Smooth muscle cell (in vitro differentiated cells): ENCODE data around the gene CXADR. TPM values are rescaled to one million over a fixed set of nuclear protein-coding genes. Genes with fewer than 3 reads are reported as not detected.

Source experiments
- DNase-seq: peaks from one replicate; lab custom pipeline; 2025; ENCODE audit not compliant: unreplicated experiment; lab: John Stamatoyannopoulos, UW
- H2AFZ ChIP-seq: fragments of 200-600 bp; sonication (generic); 2 replicates; pipeline ENCODE4 v1.6.0; 2016; ENCODE audit warnings: antibody characterized with exemption, low read depth, mild to moderate bottlenecking
- H3F3A ChIP-seq: fragments of 200-600 bp; sonication (generic); 2 replicates; pipeline ENCODE4 v1.6.0; 2017; ENCODE audit warnings: antibody characterized with exemption, low read depth
- H3K27ac ChIP-seq: fragments of 200-600 bp; sonication (generic); 2 replicates; pipeline ENCODE4 v1.5.1; 2016; ENCODE audit warnings: low read depth, mild to moderate bottlenecking
- H3K27me3 ChIP-seq: fragments of 200-600 bp; sonication (generic); 2 replicates; pipeline ENCODE4 v1.6.1; 2016; ENCODE audit warnings: low read depth, mild to moderate bottlenecking
- H3K36me3 ChIP-seq: fragments of 200-600 bp; sonication (generic); 2 replicates; pipeline ENCODE4 v1.5.1; 2016; ENCODE audit warnings: low read depth
- H3K4me1 ChIP-seq: fragments of 200-600 bp; sonication (generic); 2 replicates; pipeline ENCODE4 v1.5.1; 2016; ENCODE audit warnings: low read depth
- H3K4me2 ChIP-seq: fragments of 200-600 bp; sonication (generic); 2 replicates; pipeline ENCODE4 v1.6.0; 2016; ENCODE audit warnings: mild to moderate bottlenecking
- H3K4me3 ChIP-seq: fragments of 200-600 bp; sonication (generic); 2 replicates; pipeline ENCODE4 v1.5.1; 2016; ENCODE audit warnings: mild to moderate bottlenecking
- H3K79me2 ChIP-seq: fragments of 200-600 bp; sonication (generic); 2 replicates; pipeline ENCODE4 v1.6.0; 2016; ENCODE audit warnings: low read depth, mild to moderate bottlenecking
- H3K9ac ChIP-seq: fragments of 200-600 bp; sonication (generic); 2 replicates; pipeline ENCODE4 v1.6.0; 2016; ENCODE audit warnings: low read depth
- H3K9me3 ChIP-seq: fragments of 200-600 bp; sonication (generic); replicated peaks from 2 replicates; pipeline ENCODE4 v1.5.1; 2016; ENCODE audit warnings: low read depth
- H4K20me1 ChIP-seq: fragments of 200-600 bp; sonication (generic); 2 replicates; pipeline ENCODE4 v1.6.0; 2016; ENCODE audit warnings: low read depth
- CTCF ChIP-seq: fragments of 200-600 bp; sonication (generic); IDR thresholded peaks from 2 replicates; pipeline ENCODE4 v1.5.1; 2017; ENCODE audit warnings: borderline replicate concordance, mild to moderate bottlenecking, antibody characterized with exemption; ENCODE audit not compliant: insufficient read depth, poor library complexity, severe bottlenecking
- WGBS: methylation state at CpG from one replicate; pipeline ENCODE4 v1.1.7; 2016; ENCODE audit warnings: low lambda C conversion rate; 5-methylcytosine and 5-hydroxymethylcytosine counted together
- polyA plus RNA-seq: library from polyadenylated mRNA; unstranded; fragments of >200 nt; fragmentation: Nextera tagmentation; extraction: Ambion mirVana; gene quantifications from 2 replicates; pipeline ENCODE4 v1.2.1, GENCODE V29; 2016
- total RNA-seq: library from RNA; depleted of rRNA; stranded (reverse); fragments of >200 nt; gene quantifications from 2 replicates; pipeline ENCODE4 v1.2.3, GENCODE V29; 2014

The CXADR gene
- total and polyA plus RNA-seq, 2 experiments from 2014 or later = 19.5 to 42.0 TPM

- H3K9ac ChIP-seq = peak overlapping the region; percentile 22
- peak overlapping the region; percentile 25 for H3K4me3 ChIP-seq
- no peaks in the 10 kb centered on the region for H3K79me2 ChIP-seq
- TF ChIP-seq CTCF = no peak
- H3K27ac ChIP-seq = peak overlapping the region; percentile 92
- no peaks in the 10 kb centered on the region for H3K36me3 ChIP-seq
- peaks cover 22% of the 10 kb centered on the region for H3K4me1 ChIP-seq
- no peak overlapping the region for H2AFZ ChIP-seq
- WGBS = 12% methylated on average over 3 of the region's 3 CpGs
- peaks cover 16% of the 10 kb centered on the region for H3F3A ChIP-seq
- DNase-seq = no peak
- peak overlapping the region; percentile 71 for H3K4me2 ChIP-seq
- H4K20me1 ChIP-seq = no peaks in the 10 kb centered on the region
- H3K27me3 ChIP-seq = no peaks in the 10 kb centered on the region
- no peaks in the 10 kb centered on the region for H3K9me3 ChIP-seq
These were observed 45.0 kb upstream of the CXADR start for GRCh38 chr21:17467829-17468228.

- DNase-seq = no peak
- Histone ChIP-seq H3F3A (peaks cover 13% of the 10 kb centered on the region), H3K9me3 (no peaks in the 10 kb centered on the region), H3K9ac (no peak overlapping the region), H3K4me2 (no peak overlapping the region), H3K79me2 (no peaks in the 10 kb centered on the region), H3K27me3 (no peaks in the 10 kb centered on the region), H3K4me1 (peaks cover 18% of the 10 kb centered on the region), H3K4me3 (no peak overlapping the region), H2AFZ (no peak overlapping the region), H4K20me1 (no peaks in the 10 kb centered on the region), H3K36me3 (no peaks in the 10 kb centered on the region), H3K27ac (no peak overlapping the region)
- WGBS = 100% methylated on average over 1 of the region's 1 CpG
- no peak for TF ChIP-seq CTCF
These were observed 44.1 kb upstream of the CXADR start for GRCh38 chr21:17468698-17469097.

DNA sequence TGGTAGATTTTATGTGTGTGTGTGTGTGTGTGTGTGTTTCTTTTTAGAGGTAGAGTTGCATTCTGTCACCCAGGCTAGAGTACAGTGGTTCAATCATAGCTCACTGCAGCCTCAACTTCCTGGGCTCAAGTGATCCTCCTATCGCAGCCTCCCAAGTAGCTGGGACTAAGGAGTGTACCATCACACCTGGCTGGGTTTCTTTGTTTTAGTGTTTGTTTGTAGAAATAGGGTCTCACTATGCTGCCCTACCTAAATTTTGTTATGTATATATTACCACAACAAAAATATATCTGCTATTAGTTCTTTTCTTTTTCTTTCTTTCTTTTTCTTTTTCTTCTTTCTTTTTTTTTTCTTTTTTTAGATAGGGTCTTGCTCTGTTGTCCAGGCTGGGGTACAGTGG is 43.1 kb upstream of the CXADR start:
- no peaks in the 10 kb centered on the region for H4K20me1 ChIP-seq
- H3K4me1 ChIP-seq = peaks cover 13% of the 10 kb centered on the region
- no peak overlapping the region for H3K4me2 ChIP-seq
- no peak overlapping the region for H3K4me3 ChIP-seq
- H3K27me3 ChIP-seq = no peaks in the 10 kb centered on the region
- 95% methylated on average over 1 of the region's 1 CpG for WGBS
- no peaks in the 10 kb centered on the region for H3K79me2 ChIP-seq
- H3K9me3 ChIP-seq = no peaks in the 10 kb centered on the region
- peaks cover 13% of the 10 kb centered on the region for H3F3A ChIP-seq
- no peaks in the 10 kb centered on the region for H3K36me3 ChIP-seq
- TF ChIP-seq CTCF = no peak
- no peak overlapping the region for H3K9ac ChIP-seq
- DNase-seq = no peak
- no peak overlapping the region for H3K27ac ChIP-seq
- H2AFZ ChIP-seq = no peak overlapping the region

DNA sequence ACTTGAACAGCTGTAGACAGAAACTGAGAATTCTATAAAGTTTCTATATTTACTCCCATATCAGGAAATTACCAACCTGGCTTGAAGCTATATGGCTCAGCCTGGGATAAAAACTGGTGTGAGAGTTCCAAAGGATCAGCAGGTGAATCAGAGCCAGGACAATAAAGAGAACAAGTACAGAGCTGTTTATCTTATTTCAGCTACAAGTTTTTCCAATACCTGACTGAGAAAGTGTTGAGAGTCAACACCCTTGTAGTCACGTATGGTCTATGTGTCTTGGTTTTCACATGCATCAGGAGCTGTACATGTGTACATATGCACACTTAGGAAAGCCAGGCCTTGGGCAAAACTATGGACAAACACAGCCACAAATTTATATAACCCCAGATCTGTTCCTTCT is 40.7 kb upstream of the CXADR start:
- Histone ChIP-seq H3K9ac (no peak overlapping the region), H3K27me3 (no peaks in the 10 kb centered on the region), H3K79me2 (no peaks in the 10 kb centered on the region), H3K36me3 (no peaks in the 10 kb centered on the region), H3K4me3 (no peak overlapping the region), H3F3A (peaks cover 9% of the 10 kb centered on the region), H3K4me2 (no peak overlapping the region), H3K4me1 (peaks cover 9% of the 10 kb centered on the region), H2AFZ (no peak overlapping the region), H3K27ac (no peak overlapping the region), H4K20me1 (no peaks in the 10 kb centered on the region), H3K9me3 (no peaks in the 10 kb centered on the region)
- TF ChIP-seq CTCF = no peak
- 90% methylated on average over 1 of the region's 1 CpG for WGBS
- no peak for DNase-seq
